H9 (cell line): ENCODE data around the gene ANAPC15. TPM values are rescaled to one million over a fixed set of nuclear protein-coding genes. Genes with fewer than 3 reads are reported as not detected.

Experiments used
- DNase-seq: peaks from one replicate; pipeline ENCODE4 v3.0.0-alpha.2; 2017
- H2AFZ ChIP-seq: one replicate; pipeline ENCODE4 v1.6.1; 2013; ENCODE audit warnings: mild to moderate bottlenecking, low read length, control low read depth, moderate library complexity
- H2AK5ac ChIP-seq: 2 replicates; pipeline ENCODE4 v1.6.1; 2013; ENCODE audit warnings: low read length, control low read depth, mixed read lengths; ENCODE audit not compliant: insufficient read length
- H2BK120ac ChIP-seq: one replicate; pipeline ENCODE4 v1.6.1; 2013; ENCODE audit warnings: low read depth, mild to moderate bottlenecking, low read length, control low read depth, inconsistent platforms; ENCODE audit not compliant: poor library complexity, severe bottlenecking
- H2BK12ac ChIP-seq: 2 replicates; pipeline ENCODE4 v1.6.1; 2013; ENCODE audit warnings: low read length, control low read depth, mixed read lengths, low read depth; ENCODE audit not compliant: insufficient read length
- H2BK15ac ChIP-seq: 2 replicates; pipeline ENCODE4 v1.6.1; 2013; ENCODE audit warnings: low read depth, low read length, control low read depth
- H2BK20ac ChIP-seq: one replicate; pipeline ENCODE4 v1.6.1; 2013; ENCODE audit warnings: low read depth, mild to moderate bottlenecking, low read length, control low read depth, inconsistent platforms; ENCODE audit not compliant: poor library complexity, severe bottlenecking
- H2BK5ac ChIP-seq: 2 replicates; pipeline ENCODE4 v1.6.1; 2013; ENCODE audit warnings: low read length, control low read depth, mixed read lengths; ENCODE audit not compliant: insufficient read length
- H3K14ac ChIP-seq: 2 replicates; pipeline ENCODE4 v1.6.1; 2013; ENCODE audit warnings: low read length, control low read depth; ENCODE audit not compliant: insufficient read depth
- H3K18ac ChIP-seq: 2 replicates; pipeline ENCODE4 v1.6.1; 2013; ENCODE audit warnings: low read depth, mild to moderate bottlenecking, mixed read lengths, low read length, control low read depth; ENCODE audit not compliant: insufficient read length
- H3K23ac ChIP-seq: 2 replicates; pipeline ENCODE4 v1.6.1; 2013; ENCODE audit warnings: low read length, control low read depth, mixed read lengths, low read depth; ENCODE audit not compliant: insufficient read length
- H3K23me2 ChIP-seq: 2 replicates; pipeline ENCODE4 v1.6.1; 2013; ENCODE audit warnings: low read depth, mild to moderate bottlenecking, mixed read lengths, low read length, control low read depth; ENCODE audit not compliant: insufficient read length, poor library complexity, severe bottlenecking
- H3K27ac ChIP-seq: 2 replicates; pipeline ENCODE4 v1.5.1; 2013; ENCODE audit warnings: low read length, control low read depth, mixed read lengths, low read depth; ENCODE audit not compliant: insufficient read length
- H3K27me3 ChIP-seq: 2 replicates; pipeline ENCODE4 v1.6.1; 2013; ENCODE audit warnings: low read length, control low read depth, inconsistent platforms; ENCODE audit not compliant: insufficient read depth
- H3K4ac ChIP-seq: 2 replicates; pipeline ENCODE4 v1.6.1; 2013; ENCODE audit warnings: low read depth, mild to moderate bottlenecking, control low read depth, inconsistent platforms, low read length, moderate library complexity
- H3K4me1 ChIP-seq: 2 replicates; pipeline ENCODE4 v1.6.1; 2013; ENCODE audit warnings: low read length, control low read depth, inconsistent platforms; ENCODE audit not compliant: insufficient read depth
- H3K4me2 ChIP-seq: 2 replicates; pipeline ENCODE4 v1.6.1; 2013; ENCODE audit warnings: low read length, control low read depth, mixed read lengths; ENCODE audit not compliant: insufficient read length, insufficient read depth
- H3K56ac ChIP-seq: 2 replicates; pipeline ENCODE4 v1.6.1; 2013; ENCODE audit warnings: low read depth, mild to moderate bottlenecking, mixed read lengths, low read length, control low read depth; ENCODE audit not compliant: insufficient read length
- H3K79me1 ChIP-seq: 2 replicates; pipeline ENCODE4 v1.6.1; 2013; ENCODE audit warnings: low read depth, mild to moderate bottlenecking, moderate library complexity, low read length, control low read depth, inconsistent platforms; ENCODE audit not compliant: insufficient read depth, poor library complexity, severe bottlenecking
- H3K79me2 ChIP-seq: 2 replicates; pipeline ENCODE4 v1.6.1; 2013; ENCODE audit warnings: low read length, control low read depth, inconsistent platforms; ENCODE audit not compliant: insufficient read depth
- H3K9ac ChIP-seq: 2 replicates; pipeline ENCODE4 v1.6.1; 2013; ENCODE audit warnings: low read length, control low read depth, mixed read lengths; ENCODE audit not compliant: insufficient read length; ENCODE audit errors: extremely low read depth
- H3K9me3 ChIP-seq: one replicate; pipeline ENCODE4 v1.6.1; 2013; ENCODE audit warnings: low read depth, low read length, inconsistent platforms; ENCODE audit not compliant: control insufficient read depth
- H3T11ph ChIP-seq: one replicate; pipeline ENCODE4 v1.6.1; 2013; ENCODE audit warnings: mild to moderate bottlenecking, low read length, control low read depth, inconsistent platforms
- H4K20me1 ChIP-seq: one replicate; pipeline ENCODE4 v1.6.1; 2013; ENCODE audit not compliant: control insufficient read depth, insufficient read length, insufficient read depth
- H4K5ac ChIP-seq: 2 replicates; pipeline ENCODE4 v1.6.1; 2013; ENCODE audit warnings: low read depth, mild to moderate bottlenecking, mixed read lengths, low read length, control low read depth; ENCODE audit not compliant: insufficient read length
- H4K8ac ChIP-seq: replicated peaks from 2 replicates; pipeline ENCODE4 v1.6.1; 2013; ENCODE audit warnings: low read length, control low read depth, mixed read lengths, low read depth; ENCODE audit not compliant: insufficient read length
- H4K91ac ChIP-seq: 2 replicates; pipeline ENCODE4 v1.6.1; 2013; ENCODE audit warnings: low read depth, mild to moderate bottlenecking, moderate library complexity, mixed read lengths, low read length, control low read depth; ENCODE audit not compliant: insufficient read length
- H3K27ac Mint-ChIP-seq, 3 experiments: 2 replicates in 2 of 3; 3 replicates in 1 of 3; pipeline ENCODE4 v1.8.0; 2020 to 2021; ENCODE audit warnings: mixed read lengths in 3 of 3, mild to moderate bottlenecking in 1 of 3, moderate library complexity in 1 of 3
- H3K27me3 Mint-ChIP-seq: 2 replicates; pipeline ENCODE4 v1.8.0; 2021; ENCODE audit warnings: low read depth, mild to moderate bottlenecking, moderate library complexity, mixed read lengths
- H3K36me3 Mint-ChIP-seq, 3 experiments: 2 replicates in 2 of 3; 3 replicates in 1 of 3; pipeline ENCODE4 v1.8.0; 2020 to 2021; ENCODE audit warnings: low read depth in 3 of 3, mixed read lengths in 3 of 3; ENCODE audit not compliant: insufficient read depth in 1 of 3
- H3K4me1 Mint-ChIP-seq, 2 experiments: 2 replicates each; pipeline ENCODE4 v1.8.0; 2020; ENCODE audit warnings: mixed read lengths in 2 of 2
- H3K4me3 Mint-ChIP-seq, 2 experiments: 2 replicates in 1 of 2; 3 replicates in 1 of 2; pipeline ENCODE4 v1.8.0; 2020 to 2021; ENCODE audit warnings: mild to moderate bottlenecking in 2 of 2, mixed read lengths in 2 of 2, moderate library complexity in 1 of 2
- H3K9me3 Mint-ChIP-seq, 2 experiments: 2 replicates in 1 of 2; 3 replicates in 1 of 2; pipeline ENCODE4 v1.8.0; 2020; ENCODE audit warnings: mild to moderate bottlenecking in 2 of 2, mixed read lengths in 2 of 2, moderate library complexity in 1 of 2
- CTCF ChIP-seq: fragments of 200-600 bp; sonication (generic); conservative IDR thresholded peaks from 3 replicates; pipeline ENCODE4 v1.8.0; 2021; ENCODE audit warnings: antibody characterized with exemption, mild to moderate bottlenecking
- WGBS: extraction: QIAGEN DNeasy Blood & Tissue Kit; methylation state at CpG from one replicate; pipeline ENCODE4 v1.1.7; 2013; ENCODE audit warnings: missing lambda C conversion rate, low lambda C conversion rate, mixed read lengths; ENCODE audit not compliant: insufficient read length; ENCODE audit errors: extremely low coverage; 5-methylcytosine and 5-hydroxymethylcytosine counted together
- total RNA-seq: library from RNA; stranded (reverse); gene quantifications from 2 replicates; pipeline ENCODE4 v1.2.1, GENCODE V29; 2021

Gene ANAPC15
- total RNA-seq, 1 experiment from 2014 or later, result 72.6 TPM

DNA sequence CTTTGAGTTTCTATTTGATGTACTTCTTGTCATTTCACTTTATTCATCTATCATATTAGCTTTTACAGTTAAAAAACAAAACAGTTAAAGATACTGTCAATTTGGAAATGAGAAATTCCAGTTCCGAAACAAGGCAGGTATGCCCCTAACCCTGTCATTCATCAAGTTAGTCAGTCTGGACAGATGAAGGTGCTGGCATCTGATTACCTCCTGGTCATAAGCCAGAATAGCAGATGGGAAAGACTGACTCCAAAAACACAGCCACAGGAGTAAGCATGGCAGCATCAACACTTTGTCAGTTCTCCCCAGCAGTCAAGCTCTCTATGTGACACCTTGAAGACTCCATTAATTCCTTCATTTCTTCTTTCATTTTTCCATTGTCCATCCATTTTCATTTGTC is 27.5 kb downstream of the ANAPC15 start:
- H2BK12ac ChIP-seq, result no peak overlapping the region
- no peak overlapping the region for H4K5ac ChIP-seq
- H3K23ac ChIP-seq, result no peak overlapping the region
- Mint-ChIP-seq H3K27ac (no peak overlapping the region), H3K36me3 (peaks cover 0 to 4% (median 2%) of the 10 kb centered on the region in 3 experiments; a peak in 3 of 7 replicates), H3K27me3 (no peaks in the 10 kb centered on the region; the same call in 1 of the 2 replicates), H3K4me3 (no peak overlapping the region), H3K4me1 (peaks cover 12 to 14% of the 10 kb centered on the region in 2 experiments), H3K9me3 (no peaks in the 10 kb centered on the region)
- H2AK5ac ChIP-seq, result no peak overlapping the region
- no peaks in the 10 kb centered on the region for H3K27me3 ChIP-seq
- H4K91ac ChIP-seq, result no peak overlapping the region
- no peaks in the 10 kb centered on the region; the same call in 1 of the 2 replicates for H3K79me2 ChIP-seq
- H3K4ac ChIP-seq, result no peak overlapping the region
- no peak overlapping the region for H2BK20ac ChIP-seq
- no peak overlapping the region for H4K8ac ChIP-seq
- no peak for DNase-seq
- H3K4me2 ChIP-seq, result no peak overlapping the region
- H2BK15ac ChIP-seq, result no peak overlapping the region
- no peak overlapping the region for H3K9ac ChIP-seq
- no peak for TF ChIP-seq CTCF
- H3K4me1 ChIP-seq, result no peaks in the 10 kb centered on the region
- no peaks in the 10 kb centered on the region for H3K9me3 ChIP-seq
- no peak overlapping the region for H3K18ac ChIP-seq
- H3K23me2 ChIP-seq, result peaks cover under 1% of the 10 kb centered on the region
- H3K79me1 ChIP-seq, result no peaks in the 10 kb centered on the region
- no peak overlapping the region for H3K56ac ChIP-seq
- no peaks in the 10 kb centered on the region for H4K20me1 ChIP-seq
- H3T11ph ChIP-seq, result no peak overlapping the region
- H2AFZ ChIP-seq, result no peak overlapping the region
- no peak overlapping the region for H3K27ac ChIP-seq
- H2BK5ac ChIP-seq, result no peak overlapping the region
- H3K14ac ChIP-seq, result no peak overlapping the region
- no peak overlapping the region for H2BK120ac ChIP-seq
- no CpG with 5 or more reads among the region's 1 CpG for WGBS
